Hepatocyte (in vitro differentiated cells): ENCODE results near the gene MCCD1.
"Not testable (repeated sequence)": the region's sequence is repeated elsewhere in the genome, so short reads cannot be mapped to it uniquely, and the experiment has no call there.

Source experiments
- CTCF ChIP-seq: fragments of 200-600 bp; sonication (generic); IDR thresholded peaks from 2 replicates; pipeline ENCODE4 v1.5.1; 2016; ENCODE audit warnings: antibody characterized with exemption, mild to moderate bottlenecking; ENCODE audit not compliant: poor library complexity
- EZH2 ChIP-seq: fragments of 200-600 bp; sonication (generic); IDR thresholded peaks from 2 replicates; pipeline ENCODE4 v1.6.1; 2016; ENCODE audit warnings: antibody characterized with exemption, mild to moderate bottlenecking, borderline replicate concordance

- not testable (repeated sequence) for TF ChIP-seq CTCF, EZH2
These were observed 41.1 kb upstream of the MCCD1 start for GRCh38 chr6:31487674-31488073.
